RWPE2 (cell line): ENCODE measurements around the gene PRSS50.
A peak's percentile ranks its signal among the peaks of the same experiment; 100 is the strongest.

Source experiments
- ATAC-seq: fragments of 200-7000 bp; cut with Tn5 transposase; 3 replicates; pipeline ENCODE4 v1.9.1; 2021; ENCODE audit warnings: low read depth
- DNase-seq: peaks from one replicate; pipeline ENCODE4 v3.0.0-alpha.2; 2020; ENCODE audit warnings: low spot score
- H3K27ac ChIP-seq: fragments of 450-650 bp; 2 replicates; pipeline ENCODE4 v1.5.1; 2017; ENCODE audit warnings: mild to moderate bottlenecking; ENCODE audit not compliant: poor library complexity, severe bottlenecking
- H3K27me3 ChIP-seq: fragments of 250-450 bp; sonication (Bioruptor Pico); 2 replicates; pipeline ENCODE4 v1.5.1; 2021; ENCODE audit warnings: mild to moderate bottlenecking, moderate library complexity; ENCODE audit not compliant: insufficient read depth, poor library complexity, severe bottlenecking
- H3K36me3 ChIP-seq: fragments of 250-450 bp; sonication (Bioruptor Pico); 2 replicates; pipeline ENCODE4 v1.5.1; 2020; ENCODE audit warnings: low read depth, mild to moderate bottlenecking, moderate library complexity
- H3K4me1 ChIP-seq: fragments of 250-450 bp; sonication (Bioruptor Pico); 2 replicates; pipeline ENCODE4 v1.5.1; 2021; ENCODE audit warnings: mild to moderate bottlenecking, moderate library complexity; ENCODE audit not compliant: insufficient read depth, poor library complexity, severe bottlenecking
- H3K4me3 ChIP-seq: fragments of 250-450 bp; sonication (Bioruptor Pico); 2 replicates; pipeline ENCODE4 v1.5.1; 2021; ENCODE audit warnings: mild to moderate bottlenecking, moderate library complexity; ENCODE audit not compliant: severe bottlenecking
- H3K9me3 ChIP-seq: fragments of 250-450 bp; sonication (Bioruptor Pico); 2 replicates; pipeline ENCODE4 v1.5.1; 2021; ENCODE audit warnings: mild to moderate bottlenecking, moderate library complexity; ENCODE audit not compliant: severe bottlenecking
- CTCF ChIP-seq: fragments of 450-650 bp; IDR thresholded peaks from one replicate; pipeline ENCODE4 v1.5.1; 2017; ENCODE audit warnings: mild to moderate bottlenecking, moderate library complexity; ENCODE audit not compliant: poor library complexity, severe bottlenecking

The PRSS50 gene

GRCh38 chr3:46715507-46716175 is 2.0 kb downstream of the PRSS50 start:
- DNase-seq (no peak), ATAC-seq (no peak)
- H3K9me3 ChIP-seq = no peaks in the 10 kb centered on the region
- peaks cover 3% of the 10 kb centered on the region for H3K4me1 ChIP-seq
- TF ChIP-seq CTCF = no peak
- no peak overlapping the region for H3K27ac ChIP-seq
- no peaks in the 10 kb centered on the region for H3K27me3 ChIP-seq
- H3K4me3 ChIP-seq = no peak overlapping the region
- H3K36me3 ChIP-seq = no peaks in the 10 kb centered on the region

- DNase-seq = no peak
- Histone ChIP-seq H3K9me3 (no peaks in the 10 kb centered on the region), H3K4me3 (no peak overlapping the region), H3K27ac (no peak overlapping the region), H3K27me3 (no peaks in the 10 kb centered on the region), H3K36me3 (no peaks in the 10 kb centered on the region), H3K4me1 (peaks cover 3% of the 10 kb centered on the region)
- no peak for TF ChIP-seq CTCF
- no peak for ATAC-seq
Observed at GRCh38 chr3:46714728-46715506, 2.8 kb downstream of the PRSS50 start.

GRCh38 chr3:46713898-46714552 is 3.6 kb downstream of the PRSS50 start:
- no peak for TF ChIP-seq CTCF
- ATAC-seq (peak; percentile 43), DNase-seq (peak; percentile 58)
- H3K27ac ChIP-seq = no peak overlapping the region
- no peak overlapping the region for H3K4me3 ChIP-seq
- no peaks in the 10 kb centered on the region for H3K9me3 ChIP-seq
- peaks cover 3% of the 10 kb centered on the region for H3K4me1 ChIP-seq
- no peaks in the 10 kb centered on the region for H3K27me3 ChIP-seq
- H3K36me3 ChIP-seq = no peaks in the 10 kb centered on the region

- H3K9me3 ChIP-seq = no peaks in the 10 kb centered on the region
- no peaks in the 10 kb centered on the region for H3K27me3 ChIP-seq
- no peak overlapping the region for H3K27ac ChIP-seq
- no peak for TF ChIP-seq CTCF
- no peak overlapping the region for H3K4me3 ChIP-seq
- H3K4me1 ChIP-seq = peaks cover 3% of the 10 kb centered on the region
- DNase-seq (peak; percentile 30), ATAC-seq (no peak)
- H3K36me3 ChIP-seq = no peaks in the 10 kb centered on the region
Observed at GRCh38 chr3:46713050-46713897, 4.4 kb downstream of the PRSS50 start.
